Hematopoietic multipotent progenitor cell (in vitro differentiated cells): ENCODE measurements around the gene RRBP1. TPM values are rescaled to one million over a fixed set of nuclear protein-coding genes. Genes with fewer than 3 reads are reported as not detected.

Source experiments
- DNase-seq, 3 donors: peaks; one replicate each; pipeline ENCODE4 v3.0.0-alpha.2; 2011 to 2015; ENCODE audit warnings: low read depth in 2 of 3, low spot score in 2 of 3
- total RNA-seq: library from RNA; depleted of rRNA; stranded (reverse); fragments of >200 nt; gene quantifications from one replicate; pipeline ENCODE4 v1.2.3, GENCODE V29; 2012

The RRBP1 gene
- total RNA-seq, 1 donor: 56.6 TPM

DNA sequence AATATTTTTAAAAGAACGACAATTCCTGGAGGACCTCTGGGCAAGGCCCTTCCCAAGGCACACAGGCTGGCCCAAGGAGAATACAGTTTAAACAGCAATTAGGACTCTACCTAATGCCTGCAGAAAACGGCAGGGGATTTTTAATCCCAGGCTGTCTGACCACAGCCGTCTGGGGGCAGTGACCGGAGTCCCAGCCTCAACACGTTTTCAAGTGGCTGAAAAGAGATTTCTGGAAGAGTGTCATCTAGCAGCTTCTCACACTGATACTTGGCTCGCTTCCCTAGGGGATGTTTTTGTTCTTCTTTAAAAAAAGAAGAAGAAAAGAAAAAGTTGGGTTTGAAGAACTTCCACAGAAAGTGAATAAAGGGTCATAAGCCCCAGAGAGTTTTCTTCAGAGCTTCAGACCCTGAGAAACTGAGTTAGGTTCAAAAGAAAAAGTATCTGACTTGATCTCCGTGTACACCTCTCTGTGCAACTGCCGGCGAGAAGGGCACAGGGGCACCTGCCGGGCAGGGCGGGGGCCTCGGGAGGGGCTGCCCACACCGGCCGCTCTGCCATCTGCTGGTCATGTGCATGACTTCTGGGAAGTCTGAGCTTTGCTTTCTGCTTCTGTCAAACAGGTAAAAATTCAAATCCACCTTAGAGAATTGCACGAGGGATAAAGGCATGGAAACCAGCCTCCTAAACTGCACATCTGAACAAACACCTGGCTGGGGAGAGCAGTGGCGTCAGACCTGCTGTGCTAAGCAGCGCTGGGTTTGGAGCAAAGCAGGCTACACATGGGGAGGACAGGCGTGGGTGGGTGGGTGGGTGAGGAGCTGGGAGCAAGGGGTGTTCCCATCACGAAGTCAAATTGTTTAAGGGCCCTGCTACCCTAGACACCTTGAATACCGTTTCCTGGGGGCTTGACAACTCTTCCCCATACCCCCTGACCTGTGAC is 33.0 kb downstream of the RRBP1 start:
- peak in 2 of 3 donors; percentile 33 to 45 for DNase-seq

- peak in 2 of 3 donors; percentile 42 to 63 for DNase-seq
These were observed 33.8 kb downstream of the RRBP1 start for GRCh38 chr20:17648315-17648646.

- no peak for DNase-seq
These were observed 34.4 kb downstream of the RRBP1 start for GRCh38 chr20:17647391-17648314.

DNA sequence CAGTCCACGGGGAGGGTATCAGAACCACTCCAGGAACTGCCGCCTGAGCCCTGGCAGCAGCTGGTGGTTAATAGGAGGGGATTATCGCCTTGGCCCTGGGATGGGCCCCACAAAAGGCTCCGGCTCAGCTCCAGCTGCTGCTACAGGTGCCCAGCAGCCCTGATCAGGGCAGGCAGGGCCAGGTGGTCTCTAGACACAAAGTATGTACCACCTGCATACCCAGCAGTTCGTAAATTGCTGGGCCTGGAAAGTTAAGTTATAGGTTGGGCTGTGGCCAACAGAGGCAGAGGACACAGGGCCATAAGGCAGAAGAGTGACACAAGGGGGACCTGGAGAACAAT is 35.1 kb downstream of the RRBP1 start:
- DNase-seq: no peak

DNA sequence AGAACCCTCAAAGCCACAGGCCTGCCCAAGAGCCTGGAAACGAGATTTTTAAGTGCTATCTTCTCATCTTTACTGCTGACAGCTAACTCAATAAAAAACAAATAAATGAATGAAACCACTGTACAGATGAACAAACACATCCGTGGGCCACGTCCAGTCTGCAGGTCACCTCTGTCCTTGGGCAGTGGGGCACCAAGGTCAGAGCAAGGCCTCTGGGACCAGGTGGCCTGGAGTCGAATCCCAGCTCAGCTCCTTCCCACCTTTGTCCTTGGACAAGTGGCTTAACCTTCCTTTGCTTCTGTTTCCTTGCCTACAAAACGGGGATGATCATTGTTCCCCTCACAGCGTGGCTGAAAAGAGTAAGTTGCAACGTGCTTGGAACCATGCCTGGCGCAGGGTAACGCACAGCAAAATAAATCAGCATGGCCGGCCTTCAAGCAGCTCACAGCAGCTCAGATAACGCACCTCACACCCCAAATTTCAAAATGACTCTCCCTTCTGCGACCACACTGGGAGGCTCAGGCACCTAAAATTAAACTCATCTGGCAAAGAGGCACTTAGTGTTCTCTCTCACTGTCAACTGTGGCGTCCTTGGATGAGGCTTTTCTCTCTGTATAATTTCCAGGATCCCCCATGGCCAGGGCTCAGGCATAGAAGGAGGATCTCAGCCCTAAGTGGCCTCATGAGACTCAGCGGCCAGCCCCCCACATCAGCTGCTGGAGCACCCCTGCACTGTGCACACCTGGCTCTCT is 35.7 kb downstream of the RRBP1 start:
- no peak for DNase-seq

GRCh38 chr20:17645546-17646208 is 36.4 kb downstream of the RRBP1 start:
- no peak for DNase-seq

DNA sequence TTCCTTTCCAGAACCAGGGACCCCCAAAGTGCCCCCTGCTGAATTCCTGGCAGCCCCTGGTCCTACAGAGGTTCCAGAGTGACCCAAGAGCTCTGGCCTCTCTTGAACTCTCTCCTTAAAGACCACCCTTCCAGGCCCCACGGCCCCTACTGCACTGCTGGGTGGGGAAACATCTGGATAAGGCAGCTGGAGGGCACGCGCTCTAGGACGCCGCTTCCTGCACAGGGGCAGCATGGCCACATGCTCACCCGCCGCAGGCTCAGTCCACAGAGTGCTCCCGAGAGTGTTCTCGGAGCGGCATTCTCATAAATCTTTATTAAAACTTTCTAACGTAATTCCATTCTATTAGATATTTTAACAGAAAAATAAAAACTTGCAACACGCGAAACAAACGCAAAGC is 37.0 kb downstream of the RRBP1 start:
- no peak for DNase-seq

- DNase-seq: no peak
These were observed 37.6 kb downstream of the RRBP1 start for GRCh38 chr20:17644451-17644850.

GRCh38 chr20:17643531-17644188 is 38.4 kb downstream of the RRBP1 start:
- DNase-seq: no peak

GRCh38 chr20:17642404-17643269 is 39.4 kb downstream of the RRBP1 start:
- DNase-seq: no peak

GRCh38 chr20:17641993-17642392 is 40.0 kb downstream of the RRBP1 start:
- no peak for DNase-seq

- no peak for DNase-seq
These were observed 40.5 kb downstream of the RRBP1 start for GRCh38 chr20:17641520-17641964.

DNA sequence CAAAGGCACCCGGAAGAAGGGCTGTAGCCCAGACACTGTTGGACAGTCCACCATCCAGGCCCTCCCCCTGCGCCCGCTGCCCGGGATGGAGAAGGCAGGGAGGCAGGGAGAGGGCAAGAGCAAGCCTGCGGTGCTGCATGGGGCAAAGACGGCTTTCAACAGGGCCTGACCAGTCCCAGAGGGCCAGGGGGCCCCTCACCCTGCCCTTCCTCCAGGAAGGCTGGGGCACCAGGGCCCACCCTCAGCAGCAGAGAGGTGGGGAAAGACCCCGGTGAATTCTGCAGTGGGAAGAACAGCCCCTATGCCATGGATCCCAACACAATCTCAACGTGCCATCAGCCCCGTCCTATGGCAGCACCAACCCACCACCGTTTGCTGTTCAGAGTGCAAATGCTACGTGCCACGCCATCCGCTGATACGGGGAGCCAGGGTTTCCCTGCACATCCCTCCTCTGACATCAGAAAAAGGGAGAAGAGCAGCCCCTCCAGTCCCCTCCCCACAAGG is 41.1 kb downstream of the RRBP1 start:
- no peak for DNase-seq

DNA sequence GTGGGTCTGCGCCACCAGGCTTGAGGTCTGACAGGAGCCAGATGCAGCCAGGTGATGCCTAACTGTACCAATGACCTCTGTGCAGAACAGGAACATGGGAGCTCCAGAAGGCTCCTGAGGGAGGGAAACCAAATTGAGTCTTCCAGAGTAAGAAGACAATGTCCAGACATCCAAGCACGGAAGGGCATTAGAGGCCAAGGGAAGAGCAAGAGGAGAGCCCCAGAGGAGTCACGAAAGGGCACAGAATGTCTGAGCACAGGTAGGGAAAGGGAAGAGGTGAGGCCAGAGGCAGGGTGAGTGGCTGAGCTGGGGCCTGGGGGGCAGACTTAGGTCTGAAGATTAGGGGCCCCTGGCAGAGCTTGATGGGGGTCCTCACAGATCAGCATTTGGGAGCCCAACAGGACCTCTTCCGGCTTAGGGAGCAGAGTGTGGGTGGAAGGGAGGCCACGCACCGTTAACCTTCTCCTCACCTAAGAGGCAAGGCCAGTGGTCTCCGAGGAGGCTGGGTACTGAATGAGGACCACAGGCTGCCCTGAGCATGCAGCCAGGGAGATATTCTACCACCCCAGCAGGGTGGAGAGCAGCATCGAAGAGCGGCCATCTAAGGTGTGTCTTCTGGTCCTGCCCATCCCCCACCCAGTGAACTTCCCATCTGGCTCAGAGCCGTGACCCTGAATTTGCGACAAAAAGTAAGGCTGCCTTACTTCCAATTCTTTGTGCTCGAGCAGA is 41.7 kb downstream of the RRBP1 start:
- DNase-seq: no peak

- no peak for DNase-seq
These were observed 43.1 kb downstream of the RRBP1 start for GRCh38 chr20:17638835-17639407.

DNA sequence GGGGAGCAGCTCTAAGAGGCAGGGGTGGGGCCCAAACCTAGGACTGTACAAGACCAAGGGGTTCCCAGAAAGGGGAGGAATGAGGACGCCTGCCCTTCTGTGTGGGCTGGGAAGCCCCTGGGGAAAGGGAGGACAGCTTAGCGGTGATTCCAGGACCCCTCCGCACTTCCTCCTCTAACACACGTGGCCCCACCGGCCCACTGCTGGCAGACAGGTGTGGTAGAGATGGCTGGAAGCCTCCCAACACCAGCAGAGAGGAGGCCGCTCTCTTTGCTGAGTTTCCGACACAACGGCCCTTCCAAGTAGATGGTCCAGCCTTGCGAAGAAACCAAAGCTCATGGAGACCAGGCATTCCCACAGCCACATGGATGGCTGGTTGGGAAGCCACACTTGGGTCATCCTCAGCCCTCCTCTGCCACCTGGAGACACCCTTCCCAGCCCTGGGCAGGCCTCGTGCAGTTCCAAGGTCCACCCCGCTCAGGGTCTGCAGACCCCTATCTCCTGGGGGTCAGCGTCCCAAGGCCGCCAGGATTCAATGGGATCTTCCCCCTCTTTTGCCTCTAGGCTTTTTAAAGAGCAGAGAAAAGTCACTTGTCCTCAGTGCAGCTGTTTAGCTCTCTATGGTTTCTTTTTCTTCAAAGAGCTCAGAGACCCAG is 43.9 kb downstream of the RRBP1 start:
- no peak for DNase-seq

DNA sequence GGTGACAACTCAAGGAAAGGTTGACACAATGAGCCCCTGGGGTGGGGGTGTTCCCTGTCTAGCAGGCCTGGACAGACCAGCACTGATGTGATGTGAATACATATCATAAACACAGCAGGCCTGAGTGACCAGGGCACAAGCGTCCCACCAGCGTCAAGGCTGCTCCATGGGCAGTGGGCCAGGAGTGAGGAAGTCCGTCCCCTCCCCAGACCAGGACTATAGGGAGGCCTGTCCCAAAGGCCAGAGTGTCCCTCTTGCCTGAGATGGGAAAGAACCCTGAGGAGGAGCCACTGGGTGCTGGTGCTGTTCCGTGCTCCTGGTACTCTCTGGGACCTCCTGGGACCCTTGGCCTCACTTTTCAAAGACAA is 44.6 kb downstream of the RRBP1 start:
- no peak for DNase-seq
